Heart right ventricle (tissue), 16 donors: ENCODE results near the gene PRPF19. TPM values are rescaled to one million over a fixed set of nuclear protein-coding genes. Genes with fewer than 3 reads are reported as not detected.

Experiments used
- ATAC-seq, 8 donors: fragments of 200-7000 bp; cut with Tn5 transposase; one replicate each; pipeline ENCODE4 v1.9.1; 2020; ENCODE audit warnings: mild to moderate bottlenecking in 8 of 8, moderate library complexity in 8 of 8, moderate number of reproducible peaks in 1 of 8
- DNase-seq, 2 donors: peaks; one replicate each; pipeline ENCODE4 v3.0.0-alpha.2; 2020
- H3K27ac ChIP-seq, 10 donors: fragments of 200-600 bp; sonication (generic) in 2 of 10; one replicate each; pipeline versions ENCODE4 v1.5.0 to v1.8.0; 2020 to 2022; ENCODE audit warnings: mild to moderate bottlenecking in 3 of 10
- H3K27me3 ChIP-seq, 7 donors: fragments of 200-600 bp; one replicate each; pipeline ENCODE4 v1.8.0; 2021 to 2022; ENCODE audit warnings: mild to moderate bottlenecking in 2 of 7
- H3K36me3 ChIP-seq, 9 donors: fragments of 200-600 bp; sonication (generic) in 1 of 9; one replicate each; pipeline versions ENCODE4 v1.5.0 to v1.8.0; 2020 to 2022; ENCODE audit warnings: mild to moderate bottlenecking in 2 of 9
- H3K4me1 ChIP-seq, 9 donors: fragments of 200-600 bp; sonication (generic) in 1 of 9; one replicate each; pipeline versions ENCODE4 v1.5.0 to v1.8.0; 2020 to 2022; ENCODE audit warnings: mild to moderate bottlenecking in 4 of 9
- H3K4me3 ChIP-seq, 10 donors: fragments of 200-600 bp; sonication (generic) in 2 of 10; one replicate each; pipeline versions ENCODE4 v1.5.0 to v1.8.0; 2020 to 2022; ENCODE audit warnings: mild to moderate bottlenecking in 7 of 10, moderate library complexity in 2 of 10
- H3K9me3 ChIP-seq, 11 donors: fragments of 200-600 bp in 10 of 11; sonication (generic) in 2 of 11; one replicate each; pipeline versions ENCODE4 v1.5.0 to v1.8.0; 2013 to 2022; ENCODE audit warnings: mild to moderate bottlenecking in 2 of 11, control low read depth in 1 of 11, moderate library complexity in 1 of 11
- CTCF ChIP-seq, 9 donors: fragments of 200-600 bp; sonication (generic) in 2 of 9; IDR thresholded peaks; one replicate each; pipeline versions ENCODE4 v1.5.0 to v1.8.0; 2021 to 2022; ENCODE audit warnings: antibody characterized with exemption in 9 of 9, mild to moderate bottlenecking in 5 of 9, moderate library complexity in 1 of 9
- WGBS, 2 donors: extraction: QIAGEN DNeasy Blood & Tissue Kit; methylation state at CpG; one replicate each; pipeline ENCODE4 v1.1.7; 2013; ENCODE audit warnings: inconsistent platforms in 1 of 2; 5-methylcytosine and 5-hydroxymethylcytosine counted together
- intact Hi-C, 10 donors: fragments of 100-400 bp; cut with DNase I; formaldehyde crosslinking; loops; one replicate each; pipeline versions ENCODE4 v1.11.1 to v1.14.2; 2022
- polyA plus RNA-seq, 2 donors: library from polyadenylated mRNA; stranded (reverse); fragments of 200-250 nt; gene quantifications; one replicate each; pipeline ENCODE4 v1.2.3, GENCODE V29; 2013
- total RNA-seq, 10 donors: library from RNA; stranded (reverse); fragmentation: NEBNext Ultra II Directional in 3 of 10; extraction: Animal tissue kit (Norgen Biotek cat#: 25700) in 3 of 10; gene quantifications; one replicate each; pipeline versions ENCODE4 v1.2.1 to v1.2.4, GENCODE V29; 2021 to 2023
- donor health status: Arrhythmogenic right ventricular cardiomyopathy.
- donor health status: ischemic (EF 13 %, LVEDD 7.1; RV severe dilation, severe dysfunction).
- donor health status: healthy with polysubstance abuse.
- donor health status: DM: no; HTN: yes; CAD: no.
- donor health status: DM: no; HTN: no; CAD: no.
- donor health status: ischemic (EF 25% LVEDD 6.9; RV normal size, moderate dysfunction).
- donor health status: ischemic (EF 25% LVEDD 5.7; RV mildly dilated, moderate dysfunction).
- donor health status: healthy.
- donor health status: DM: yes; HTN: yes; CAD: no.
- donor health status: Ischemic cardiomyopathy.
- donor health status: ischemic (EF 35%, LVEDD 5.7; RV mildly dilated, moderate dysfunction).
- donor health status: nonischemic (EF 11% LVEDD 7.7; RV severe dilation, severe dysfunction).
- donor health status: DM: yes; HTN: yes; CAD: no.
- donor health status: PGD.
- donor health status: ischemic (EF 29% LVEDD 5.4; RV normal size, mild dysfunction).
- donor health status: nonischemic (EF 23%, LVEDD 6.1; RV moderate dilation, normal function).

The PRPF19 gene
- total and polyA plus RNA-seq, 12 donors, result 32.0 to 53.0 (median 40.1) TPM

GRCh38 chr11:60919956-60920355 lies 13.6 kb upstream of the PRPF19 start:
- Histone ChIP-seq H3K4me1 (peaks cover 10 to 72% (median 60%) of the 10 kb centered on the region in 9 donors), H3K36me3 (peaks cover 0 to 48% (median 32%) of the 10 kb centered on the region in 9 donors), H3K27ac (no peak overlapping the region), H3K9me3 (no peaks in the 10 kb centered on the region), H3K27me3 (peaks cover 0 to 17% (median 5%) of the 10 kb centered on the region in 7 donors), H3K4me3 (no peak overlapping the region)
- WGBS, 2 donors, result 47 to 58% methylated on average over 2 of the region's 2 CpGs
- DNase-seq (no peak), ATAC-seq (no peak)
- intact Hi-C loops, result loop anchor here in 4 of 10 donors (5.0 to 10.0 kb wide), 4 partner anchors 32 to 215 kb away; partner anchors contain the start of gene SLC15A3 (in 2 of the 4)
- no peak for TF ChIP-seq CTCF (IDR thresholded peaks at IDR 0.05)

- H3K27ac ChIP-seq, result no peak overlapping the region
- peaks cover 0 to 48% (median 32%) of the 10 kb centered on the region in 9 donors for H3K36me3 ChIP-seq
- peaks cover 10 to 71% (median 60%) of the 10 kb centered on the region in 9 donors for H3K4me1 ChIP-seq
- DNase-seq, result no peak
- H3K27me3 ChIP-seq, result peaks cover 0 to 11% (median 0%) of the 10 kb centered on the region in 7 donors
- no peak overlapping the region for H3K4me3 ChIP-seq
- no peak for ATAC-seq
- 95% methylated on average over 1 of the region's 1 CpG for WGBS, 2 donors
- TF ChIP-seq CTCF (IDR thresholded peaks at IDR 0.05), result no peak
- H3K9me3 ChIP-seq, result no peaks in the 10 kb centered on the region
- intact Hi-C loops, result loop anchor here in 4 of 10 donors (5.0 to 10.0 kb wide), 4 partner anchors 33 to 215 kb away; partner anchors contain the start of gene SLC15A3 (in 2 of the 4)
Observed at GRCh38 chr11:60919320-60919719, 12.9 kb upstream of the PRPF19 start.

GRCh38 chr11:60918939-60919265 lies 12.5 kb upstream of the PRPF19 start:
- H3K27ac ChIP-seq, result no peak overlapping the region
- no peak for TF ChIP-seq CTCF (IDR thresholded peaks at IDR 0.05)
- 56 to 58% methylated on average over 2 of the region's 2 CpGs for WGBS, 2 donors
- ATAC-seq (no peak), DNase-seq (no peak)
- H3K4me3 ChIP-seq, result no peak overlapping the region
- H3K27me3 ChIP-seq, result peaks cover 0 to 7% (median 0%) of the 10 kb centered on the region in 7 donors
- H3K4me1 ChIP-seq, result peaks cover 8 to 67% (median 57%) of the 10 kb centered on the region in 9 donors
- intact Hi-C loops, result loop anchor here in 4 of 10 donors (5.0 to 10.0 kb wide), 4 partner anchors 33 to 216 kb away; partner anchors contain the start of gene SLC15A3 (in 2 of the 4)
- H3K36me3 ChIP-seq, result peaks cover 0 to 48% (median 32%) of the 10 kb centered on the region in 9 donors
- H3K9me3 ChIP-seq, result no peaks in the 10 kb centered on the region

- intact Hi-C loops, result loop anchor here in 4 of 10 donors (5.0 to 10.0 kb wide), 4 partner anchors 34 to 216 kb away; partner anchors contain the start of gene SLC15A3 (in 2 of the 4)
- no peak for DNase-seq
- H3K4me1 ChIP-seq, result peaks cover 7 to 64% (median 54%) of the 10 kb centered on the region in 9 donors
Observed at GRCh38 chr11:60918251-60918938, 12.0 kb upstream of the PRPF19 start.

More at GRCh38 chr11:60918251-60918938, 12.0 kb upstream of the PRPF19 start:
- Histone ChIP-seq H3K4me3 (no peak overlapping the region), H3K27me3 (peaks cover 0 to 2% (median 0%) of the 10 kb centered on the region in 7 donors), H3K27ac (no peak overlapping the region), H3K36me3 (peaks cover 0 to 48% (median 32%) of the 10 kb centered on the region in 9 donors), H3K9me3 (no peaks in the 10 kb centered on the region)
- 83 to 86% methylated on average over 4 of the region's 4 CpGs for WGBS, 2 donors
- ATAC-seq, result no peak
- no peak for TF ChIP-seq CTCF (IDR thresholded peaks at IDR 0.05)
